Effector memory CD8-positive, alpha-beta T cell (primary cell): ENCODE measurements around the gene NME9.

Source experiments
- ATAC-seq: fragments of 150-1000 bp; cut with Tn5 transposase; replicated peaks from 2 replicates; pipeline ENCODE4 v1.10.0; 2021; ENCODE audit warnings: mild to moderate bottlenecking, moderate library complexity
- DNase-seq, 3 experiments: peaks; one replicate each; pipeline ENCODE4 v3.0.0; 2021
- H3K27ac Mint-ChIP-seq, 2 donors: one replicate each; pipeline ENCODE4 v1.8.0; 2022; ENCODE audit warnings: mild to moderate bottlenecking in 2 of 2, mixed read lengths in 2 of 2, moderate library complexity in 2 of 2
- H3K27me3 Mint-ChIP-seq, 2 donors: one replicate each; pipeline ENCODE4 v1.8.0; 2022; ENCODE audit warnings: mixed read lengths in 2 of 2
- H3K36me3 Mint-ChIP-seq: one replicate; pipeline ENCODE4 v1.8.0; 2022; ENCODE audit warnings: mild to moderate bottlenecking, moderate library complexity, mixed read lengths; ENCODE audit not compliant: insufficient read depth
- H3K4me1 Mint-ChIP-seq, 2 donors: one replicate each; pipeline ENCODE4 v1.8.0; 2022; ENCODE audit warnings: low read depth in 2 of 2, mixed read lengths in 2 of 2
- H3K4me3 Mint-ChIP-seq, 2 donors: one replicate each; pipeline ENCODE4 v1.8.0; 2022; ENCODE audit warnings: mild to moderate bottlenecking in 2 of 2, mixed read lengths in 2 of 2, moderate library complexity in 2 of 2
- H3K9me3 Mint-ChIP-seq, 2 donors: one replicate each; pipeline ENCODE4 v1.8.0; 2022; ENCODE audit warnings: mixed read lengths in 2 of 2

The NME9 gene

GRCh38 chr3:138359148-138359918 is 29.7 kb upstream of the NME9 start:
- Mint-ChIP-seq H3K4me1 (no peaks in the 10 kb centered on the region), H3K27me3 (peaks cover 0 to 27% of the 10 kb centered on the region in 2 donors), H3K36me3 (no peaks in the 10 kb centered on the region), H3K4me3 (no peak overlapping the region), H3K27ac (no peak overlapping the region), H3K9me3 (no peaks in the 10 kb centered on the region)
- ATAC-seq, result no peak
- DNase-seq, result no peak

- DNase-seq (no peak), ATAC-seq (no peak)
- Mint-ChIP-seq H3K4me1 (no peaks in the 10 kb centered on the region), H3K4me3 (no peak overlapping the region), H3K27ac (no peak overlapping the region), H3K9me3 (no peaks in the 10 kb centered on the region), H3K27me3 (peaks cover 0 to 5% of the 10 kb centered on the region in 2 donors), H3K36me3 (no peaks in the 10 kb centered on the region)
Observed at GRCh38 chr3:138356730-138357405, 27.2 kb upstream of the NME9 start.

GRCh38 chr3:138355071-138355470 is 25.4 kb upstream of the NME9 start:
- Mint-ChIP-seq H3K27ac (no peak overlapping the region), H3K4me1 (no peaks in the 10 kb centered on the region), H3K36me3 (no peaks in the 10 kb centered on the region), H3K4me3 (no peak overlapping the region), H3K27me3 (peaks cover 0 to 6% of the 10 kb centered on the region in 2 donors), H3K9me3 (no peaks in the 10 kb centered on the region)
- ATAC-seq (no peak), DNase-seq (no peak)

DNA sequence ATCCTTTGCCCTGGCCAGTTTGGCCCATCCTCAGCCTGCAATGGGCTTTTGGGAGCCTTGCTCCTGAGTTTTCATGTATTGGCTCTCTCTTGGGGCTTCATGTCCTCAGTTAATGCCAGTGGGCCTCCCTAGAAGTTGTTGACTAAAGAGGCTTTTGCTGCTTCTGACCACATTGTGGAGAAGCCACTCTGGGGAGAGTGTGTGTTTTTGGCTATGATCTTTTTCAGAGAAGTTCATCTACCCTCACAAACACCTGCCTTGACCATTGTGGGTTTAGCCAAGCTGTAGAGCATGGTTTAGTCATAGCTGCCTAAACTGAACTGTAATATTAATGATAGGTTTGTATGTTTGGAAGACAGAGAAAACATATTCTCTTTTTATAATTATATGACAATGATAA is 24.7 kb upstream of the NME9 start:
- H3K9me3 Mint-ChIP-seq, result no peaks in the 10 kb centered on the region

GRCh38 chr3:138351916-138352550 is 22.4 kb upstream of the NME9 start:
- Mint-ChIP-seq H3K27ac (no peak overlapping the region), H3K27me3 (peaks cover 13 to 17% of the 10 kb centered on the region in 2 donors), H3K9me3 (no peaks in the 10 kb centered on the region), H3K4me3 (no peak overlapping the region), H3K36me3 (no peaks in the 10 kb centered on the region), H3K4me1 (peaks cover 5 to 6% of the 10 kb centered on the region in 2 donors)
- DNase-seq, result no peak
- no peak for ATAC-seq

More for the DNA sequence above, 24.7 kb upstream of the NME9 start:
- no peaks in the 10 kb centered on the region for H3K36me3 Mint-ChIP-seq
- DNase-seq, result no peak
- no peak overlapping the region for H3K4me3 Mint-ChIP-seq
- H3K4me1 Mint-ChIP-seq, result no peaks in the 10 kb centered on the region
- peaks cover 0 to 6% of the 10 kb centered on the region in 2 donors for H3K27me3 Mint-ChIP-seq
- H3K27ac Mint-ChIP-seq, result no peak overlapping the region
- ATAC-seq, result no peak

DNA sequence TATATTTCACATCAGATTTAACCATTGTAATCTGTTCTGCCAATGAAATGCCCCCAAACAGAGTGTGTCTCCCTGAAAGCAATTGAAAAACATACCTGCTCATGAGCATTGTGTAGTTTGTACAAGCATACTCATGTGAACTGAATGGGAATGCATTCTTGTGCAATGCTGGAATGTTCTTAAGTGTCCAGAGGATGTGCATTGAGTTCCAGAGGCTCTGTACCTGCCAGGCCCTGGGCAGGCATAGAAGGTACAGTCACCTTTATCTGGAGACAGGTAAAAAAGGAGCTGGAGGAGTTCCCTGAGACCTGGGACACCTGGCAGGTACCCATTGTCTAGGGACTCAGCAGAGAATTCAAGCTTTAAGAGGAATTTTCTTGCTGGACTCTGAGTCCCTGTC is 21.5 kb upstream of the NME9 start:
- no peak overlapping the region for H3K27ac Mint-ChIP-seq
- no peak for DNase-seq

DNA sequence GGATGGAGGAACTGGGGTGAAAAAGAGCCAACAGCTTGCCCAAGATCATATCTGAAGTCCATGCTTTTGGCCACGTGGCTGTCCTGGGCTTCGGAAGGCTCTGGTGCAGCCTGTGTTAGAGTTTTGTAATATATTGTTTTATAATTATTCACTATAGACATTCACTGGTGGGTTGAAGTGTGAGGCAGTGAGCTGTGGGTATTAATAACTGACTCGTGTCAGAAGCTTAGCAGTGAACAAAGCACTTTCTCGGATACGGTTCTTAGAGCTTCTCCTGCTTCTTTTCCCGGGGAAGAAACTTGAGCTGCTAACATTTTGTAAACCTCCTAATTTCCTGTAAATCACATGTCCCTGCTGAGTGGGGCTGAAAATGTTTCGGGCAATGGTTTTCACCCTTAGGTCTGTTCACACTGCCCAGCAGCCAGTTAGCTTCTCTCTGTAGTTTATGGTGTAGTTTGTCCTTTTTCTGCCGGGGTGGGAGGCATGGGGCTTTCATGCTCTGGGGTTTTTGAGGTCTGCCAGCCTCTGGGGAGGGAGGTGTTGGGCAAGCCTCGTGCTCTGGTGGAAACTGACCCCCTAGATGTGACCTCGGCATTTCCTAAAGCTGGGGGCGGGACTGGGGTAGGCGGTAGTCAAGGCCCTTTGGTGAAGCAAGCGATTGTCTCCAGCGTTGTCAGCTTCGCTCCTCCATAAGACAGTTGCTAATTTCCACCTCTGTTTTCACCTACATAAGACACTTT is 20.4 kb upstream of the NME9 start:
- no peaks in the 10 kb centered on the region for H3K36me3 Mint-ChIP-seq
- peaks cover 5 to 6% of the 10 kb centered on the region in 2 donors for H3K4me1 Mint-ChIP-seq
- no peak for DNase-seq
- ATAC-seq, result no peak
- no peak overlapping the region for H3K4me3 Mint-ChIP-seq
- peaks cover 32% of the 10 kb centered on the region in 2 donors for H3K27me3 Mint-ChIP-seq
- H3K9me3 Mint-ChIP-seq, result no peaks in the 10 kb centered on the region
- no peak overlapping the region for H3K27ac Mint-ChIP-seq

More for the DNA sequence above, 21.5 kb upstream of the NME9 start:
- H3K27me3 Mint-ChIP-seq, result peaks cover 22 to 26% of the 10 kb centered on the region in 2 donors
- no peaks in the 10 kb centered on the region for H3K36me3 Mint-ChIP-seq
- H3K4me1 Mint-ChIP-seq, result peaks cover 5 to 6% of the 10 kb centered on the region in 2 donors
- no peaks in the 10 kb centered on the region for H3K9me3 Mint-ChIP-seq
- ATAC-seq, result no peak
- H3K4me3 Mint-ChIP-seq, result no peak overlapping the region

- ATAC-seq (peak; percentile 29), DNase-seq (no peak)
- H3K27me3 Mint-ChIP-seq, result peaks cover 32 to 43% of the 10 kb centered on the region in 2 donors
- H3K4me3 Mint-ChIP-seq, result peak overlapping the region in 1 of 2 donors; percentile 96
- H3K4me1 Mint-ChIP-seq, result peaks cover 5 to 6% of the 10 kb centered on the region in 2 donors
- H3K9me3 Mint-ChIP-seq, result no peaks in the 10 kb centered on the region
- H3K27ac Mint-ChIP-seq, result no peak overlapping the region
- H3K36me3 Mint-ChIP-seq, result no peaks in the 10 kb centered on the region
Observed at GRCh38 chr3:138348754-138349739, 19.4 kb upstream of the NME9 start.

- DNase-seq (peak in 2 of 3 experiments; percentile 15 to 36), ATAC-seq (peak; percentile 79)
- peak within 1 kb of the TSS; percentile 87 to 96 for H3K4me3 Mint-ChIP-seq
- no peaks in the 10 kb centered on the region for H3K36me3 Mint-ChIP-seq
- peak within 1 kb of the TSS in 1 of 2 donors; percentile 71 for H3K27ac Mint-ChIP-seq
- peaks cover 32 to 47% of the 10 kb centered on the region in 2 donors for H3K27me3 Mint-ChIP-seq
- H3K4me1 Mint-ChIP-seq, result peaks cover 5 to 6% of the 10 kb centered on the region in 2 donors
- no peaks in the 10 kb centered on the region for H3K9me3 Mint-ChIP-seq
Observed at GRCh38 chr3:138347960-138348753, 18.5 kb upstream of the NME9 start, which contains the start of gene MRAS. Gene MRAS, plus strand, starts transcription at chr3:138348579. Its CDS starts 24,305 bp downstream, at chr3:138372884.

DNA sequence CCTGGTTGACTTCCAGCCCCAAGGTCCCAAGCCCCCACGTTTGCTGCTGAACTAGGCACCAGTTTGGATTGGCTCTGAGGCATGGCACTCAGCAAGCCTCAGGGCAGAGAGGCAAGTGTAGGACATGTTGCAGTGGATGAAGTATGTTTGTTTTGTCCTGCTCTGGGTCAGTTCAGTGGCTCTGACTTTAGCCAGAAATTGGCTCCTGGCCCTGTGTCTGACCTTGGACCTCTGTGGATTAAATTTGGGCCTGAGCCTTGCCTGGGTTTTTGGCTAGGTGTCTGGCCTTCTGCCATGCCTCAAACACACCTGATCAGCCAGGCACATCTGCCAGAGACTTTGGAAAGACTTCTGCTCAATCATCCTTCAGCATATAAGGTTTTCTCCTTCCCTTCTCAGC is 15.1 kb upstream of the NME9 start:
- H3K4me3 Mint-ChIP-seq, result no peak overlapping the region
- H3K27ac Mint-ChIP-seq, result no peak overlapping the region
- H3K36me3 Mint-ChIP-seq, result no peaks in the 10 kb centered on the region
- peaks cover 26 to 47% of the 10 kb centered on the region in 2 donors for H3K27me3 Mint-ChIP-seq
- DNase-seq (no peak), ATAC-seq (no peak)
- peaks cover 5 to 6% of the 10 kb centered on the region in 2 donors for H3K4me1 Mint-ChIP-seq
- no peaks in the 10 kb centered on the region for H3K9me3 Mint-ChIP-seq

- no peaks in the 10 kb centered on the region for H3K9me3 Mint-ChIP-seq
- peak overlapping the region in 1 of 2 donors; percentile 49 for H3K27ac Mint-ChIP-seq
- H3K4me1 Mint-ChIP-seq, result no peaks in the 10 kb centered on the region
- no peaks in the 10 kb centered on the region for H3K36me3 Mint-ChIP-seq
- peaks cover 2 to 19% of the 10 kb centered on the region in 2 donors for H3K27me3 Mint-ChIP-seq
- ATAC-seq (no peak), DNase-seq (no peak)
- no peak overlapping the region for H3K4me3 Mint-ChIP-seq
Observed at GRCh38 chr3:138340511-138340910, 10.9 kb upstream of the NME9 start.
